ENCODE measurements around the gene AHI1.

The AHI1 gene

GRCh38 chr6:135323979-135324378 is 173.6 kb downstream of the AHI1 start:
- Histone ChIP-seq H3K4me3 (ENCODE audit: low read length) (no peak overlapping the region), H3K4me1 (ENCODE audit: control insufficient read depth, insufficient read depth, low read length) (peaks cover 8% of the 10 kb centered on the region), H3K9me3 (ENCODE audit: control insufficient read depth, low read length) (no peaks in the 10 kb centered on the region), H3K9ac (ENCODE audit: low read length) (no peak overlapping the region), H3K27me3 (replicated peaks; ENCODE audit: control insufficient read depth, insufficient read depth, low read length) (no peaks in the 10 kb centered on the region), H3K36me3 (ENCODE audit: control insufficient read depth, insufficient read depth, low read length, severe bottlenecking) (peaks cover 4% of the 10 kb centered on the region)
- no peak for DNase-seq (ENCODE audit: low read depth)

- Histone ChIP-seq H3K36me3 (ENCODE audit: control insufficient read depth, insufficient read depth, low read length, severe bottlenecking) (peaks cover 4% of the 10 kb centered on the region), H3K9me3 (ENCODE audit: control insufficient read depth, low read length) (no peaks in the 10 kb centered on the region), H3K4me3 (ENCODE audit: low read length) (no peak overlapping the region), H3K9ac (ENCODE audit: low read length) (no peak overlapping the region), H3K27me3 (replicated peaks; ENCODE audit: control insufficient read depth, insufficient read depth, low read length) (no peaks in the 10 kb centered on the region), H3K4me1 (ENCODE audit: control insufficient read depth, insufficient read depth, low read length) (peaks cover 8% of the 10 kb centered on the region)
- DNase-seq (ENCODE audit: low read depth) = no peak
Observed at GRCh38 chr6:135323202-135323668, 174.3 kb downstream of the AHI1 start.

- DNase-seq (ENCODE audit: low read depth) = no peak
- H3K4me1 ChIP-seq (ENCODE audit: control insufficient read depth, insufficient read depth, low read length) = peaks cover 4% of the 10 kb centered on the region
- no peak overlapping the region for H3K9ac ChIP-seq (ENCODE audit: low read length)
- no peaks in the 10 kb centered on the region for H3K27me3 ChIP-seq (replicated peaks; ENCODE audit: control insufficient read depth, insufficient read depth, low read length)
- H3K36me3 ChIP-seq (ENCODE audit: control insufficient read depth, insufficient read depth, low read length, severe bottlenecking) = peaks cover 4% of the 10 kb centered on the region
- H3K4me3 ChIP-seq (ENCODE audit: low read length) = no peak overlapping the region
- H3K9me3 ChIP-seq (ENCODE audit: control insufficient read depth, low read length) = no peaks in the 10 kb centered on the region
Observed at GRCh38 chr6:135322427-135323201, 174.9 kb downstream of the AHI1 start.

- Histone ChIP-seq H3K4me3 (ENCODE audit: low read length) (no peak overlapping the region), H3K36me3 (ENCODE audit: control insufficient read depth, insufficient read depth, low read length, severe bottlenecking) (no peaks in the 10 kb centered on the region)
- DNase-seq (ENCODE audit: low read depth) = no peak
Observed at GRCh38 chr6:135320721-135321621, 176.6 kb downstream of the AHI1 start.

GRCh38 chr6:135319819-135320218 is 177.7 kb downstream of the AHI1 start:
- no peak overlapping the region for H3K4me3 ChIP-seq (ENCODE audit: low read length)
- H3K9ac ChIP-seq (ENCODE audit: low read length) = no peak overlapping the region
- H3K27me3 ChIP-seq (replicated peaks; ENCODE audit: control insufficient read depth, insufficient read depth, low read length) = no peaks in the 10 kb centered on the region
- no peaks in the 10 kb centered on the region for H3K9me3 ChIP-seq (ENCODE audit: control insufficient read depth, low read length)
- peaks cover 5% of the 10 kb centered on the region for H3K36me3 ChIP-seq (ENCODE audit: control insufficient read depth, insufficient read depth, low read length, severe bottlenecking)
- no peak for DNase-seq (ENCODE audit: low read depth)
- H3K4me1 ChIP-seq (ENCODE audit: control insufficient read depth, insufficient read depth, low read length) = no peaks in the 10 kb centered on the region

More at GRCh38 chr6:135320721-135321621, 176.6 kb downstream of the AHI1 start:
- no peak overlapping the region for H3K9ac ChIP-seq (ENCODE audit: low read length)
- peaks cover 2% of the 10 kb centered on the region for H3K4me1 ChIP-seq (ENCODE audit: control insufficient read depth, insufficient read depth, low read length)
- no peaks in the 10 kb centered on the region for H3K9me3 ChIP-seq (ENCODE audit: control insufficient read depth, low read length)
- H3K27me3 ChIP-seq (replicated peaks; ENCODE audit: control insufficient read depth, insufficient read depth, low read length) = no peaks in the 10 kb centered on the region

- Histone ChIP-seq H3K4me1 (ENCODE audit: control insufficient read depth, insufficient read depth, low read length) (no peaks in the 10 kb centered on the region), H3K9ac (ENCODE audit: low read length) (no peak overlapping the region), H3K36me3 (ENCODE audit: control insufficient read depth, insufficient read depth, low read length, severe bottlenecking) (peaks cover 9% of the 10 kb centered on the region), H3K4me3 (ENCODE audit: low read length) (no peak overlapping the region), H3K9me3 (ENCODE audit: control insufficient read depth, low read length) (no peaks in the 10 kb centered on the region), H3K27me3 (replicated peaks; ENCODE audit: control insufficient read depth, insufficient read depth, low read length) (no peaks in the 10 kb centered on the region)
- no peak for DNase-seq (ENCODE audit: low read depth)
Observed at GRCh38 chr6:135318738-135319469, 178.6 kb downstream of the AHI1 start.

GRCh38 chr6:135314543-135314942 is 183.0 kb downstream of the AHI1 start:
- Histone ChIP-seq H3K9me3 (ENCODE audit: control insufficient read depth, low read length) (no peaks in the 10 kb centered on the region), H3K4me3 (ENCODE audit: low read length) (no peak overlapping the region), H3K4me1 (ENCODE audit: control insufficient read depth, insufficient read depth, low read length) (no peaks in the 10 kb centered on the region), H3K36me3 (ENCODE audit: control insufficient read depth, insufficient read depth, low read length, severe bottlenecking) (peaks cover 9% of the 10 kb centered on the region), H3K27me3 (replicated peaks; ENCODE audit: control insufficient read depth, insufficient read depth, low read length) (no peaks in the 10 kb centered on the region), H3K9ac (ENCODE audit: low read length) (no peak overlapping the region)
- DNase-seq (ENCODE audit: low read depth) = no peak

- H3K27me3 ChIP-seq (replicated peaks; ENCODE audit: control insufficient read depth, insufficient read depth, low read length) = no peaks in the 10 kb centered on the region
- no peak overlapping the region for H3K9ac ChIP-seq (ENCODE audit: low read length)
- H3K9me3 ChIP-seq (ENCODE audit: control insufficient read depth, low read length) = no peaks in the 10 kb centered on the region
- no peaks in the 10 kb centered on the region for H3K4me1 ChIP-seq (ENCODE audit: control insufficient read depth, insufficient read depth, low read length)
- no peak overlapping the region for H3K4me3 ChIP-seq (ENCODE audit: low read length)
- H3K36me3 ChIP-seq (ENCODE audit: control insufficient read depth, insufficient read depth, low read length, severe bottlenecking) = peaks cover 9% of the 10 kb centered on the region
- DNase-seq (ENCODE audit: low read depth) = no peak
Observed at GRCh38 chr6:135311446-135312200, 185.9 kb downstream of the AHI1 start.

- Histone ChIP-seq H3K27me3 (replicated peaks; ENCODE audit: control insufficient read depth, insufficient read depth, low read length) (no peaks in the 10 kb centered on the region), H3K9ac (ENCODE audit: low read length) (no peak overlapping the region), H3K9me3 (ENCODE audit: control insufficient read depth, low read length) (no peaks in the 10 kb centered on the region), H3K4me1 (ENCODE audit: control insufficient read depth, insufficient read depth, low read length) (no peaks in the 10 kb centered on the region), H3K36me3 (ENCODE audit: control insufficient read depth, insufficient read depth, low read length, severe bottlenecking) (peaks cover 9% of the 10 kb centered on the region), H3K4me3 (ENCODE audit: low read length) (no peak overlapping the region)
- no peak for DNase-seq (ENCODE audit: low read depth)
Observed at GRCh38 chr6:135310291-135310690, 187.2 kb downstream of the AHI1 start.

- peaks cover 5% of the 10 kb centered on the region for H3K36me3 ChIP-seq (ENCODE audit: control insufficient read depth, insufficient read depth, low read length, severe bottlenecking)
- peaks cover 5% of the 10 kb centered on the region for H3K9me3 ChIP-seq (ENCODE audit: control insufficient read depth, low read length)
- DNase-seq (ENCODE audit: low read depth) = no peak
- H3K4me3 ChIP-seq (ENCODE audit: low read length) = no peak overlapping the region
- H3K27me3 ChIP-seq (replicated peaks; ENCODE audit: control insufficient read depth, insufficient read depth, low read length) = no peaks in the 10 kb centered on the region
- no peaks in the 10 kb centered on the region for H3K4me1 ChIP-seq (ENCODE audit: control insufficient read depth, insufficient read depth, low read length)
- H3K9ac ChIP-seq (ENCODE audit: low read length) = no peak overlapping the region
Observed at GRCh38 chr6:135306740-135307420, 190.7 kb downstream of the AHI1 start.

Measured in adipocyte (in vitro differentiated cells).